Ammon's horn (tissue), 1 donor: ENCODE measurements around the gene GUCY2C.
"Not testable (repeated sequence)": the region's sequence is repeated elsewhere in the genome, so short reads cannot be mapped to it uniquely, and the experiment has no call there.

Source experiments
- DNase-seq: peaks from one replicate; pipeline ENCODE4 v3.0.0-alpha.2; 2016; ENCODE audit warnings: low spot score

Gene GUCY2C

DNA sequence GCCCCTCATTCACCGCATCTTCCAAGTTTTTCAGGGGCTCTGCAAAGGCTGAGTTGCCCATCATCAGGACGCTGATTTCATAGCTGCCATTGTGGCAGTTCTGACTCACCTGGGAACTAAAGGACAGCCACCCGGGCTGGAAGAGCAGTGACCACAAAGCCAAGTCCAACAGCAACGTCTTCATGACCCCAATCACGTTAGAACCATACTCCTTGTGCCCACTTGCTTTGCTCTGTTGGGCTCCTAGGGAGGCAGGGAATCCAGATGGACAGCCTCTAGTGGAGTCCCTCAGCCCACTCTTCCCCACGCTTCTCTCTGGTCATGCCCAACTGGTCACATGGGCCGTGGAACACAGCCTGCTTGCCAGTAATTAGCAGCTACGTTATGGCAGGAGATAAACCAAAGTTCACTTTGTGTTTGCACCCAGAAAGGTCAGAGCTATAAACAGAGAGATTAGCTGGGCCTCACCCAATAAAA is at the start of gene GUCY2C:
Gene GUCY2C (minus strand): TSS at position 335 of the 477 bp plus-strand sequence. CDS start 151 bp downstream, at position 184.
- no peak for DNase-seq

DNA sequence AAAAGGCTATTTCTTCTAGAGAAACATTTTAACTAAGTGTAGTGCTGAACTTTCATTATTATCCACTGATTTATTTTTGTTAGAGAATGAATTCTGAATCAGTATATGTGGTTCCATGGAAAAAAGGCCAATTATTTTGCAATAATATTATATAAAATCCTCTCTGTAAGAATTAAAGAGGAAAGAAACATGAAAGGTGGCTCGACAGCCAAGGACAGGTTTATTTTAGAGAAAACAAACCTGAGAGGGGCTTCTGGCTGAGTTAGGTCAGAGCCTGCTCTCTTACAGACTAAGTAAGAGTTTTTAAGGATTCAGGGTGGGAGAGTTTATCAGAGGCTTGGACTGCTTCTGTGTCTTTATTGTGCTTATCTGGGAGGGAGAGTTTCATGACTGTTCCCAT is 46.7 kb upstream of the GUCY2C start:
- DNase-seq: no peak

DNA sequence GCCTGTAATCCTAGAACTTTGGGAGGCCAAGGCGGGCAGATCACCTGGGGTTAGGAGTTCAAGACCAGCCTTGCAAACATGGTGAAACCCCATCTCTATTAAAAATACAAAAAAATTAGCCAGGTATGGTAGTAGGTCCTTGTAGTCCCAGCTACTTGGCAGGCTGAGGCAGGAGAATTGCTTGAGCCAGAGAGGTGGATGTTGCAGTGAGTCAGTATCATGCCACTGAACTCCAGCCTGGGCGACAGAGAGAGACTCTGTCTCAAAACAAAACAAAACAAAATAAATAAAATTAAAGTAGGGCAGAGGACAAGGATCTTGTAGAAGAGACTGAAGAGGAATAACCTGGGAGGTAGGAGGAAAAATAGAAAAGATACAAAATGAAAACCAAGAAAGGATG is 45.5 kb upstream of the GUCY2C start:
- no peak for DNase-seq

DNA sequence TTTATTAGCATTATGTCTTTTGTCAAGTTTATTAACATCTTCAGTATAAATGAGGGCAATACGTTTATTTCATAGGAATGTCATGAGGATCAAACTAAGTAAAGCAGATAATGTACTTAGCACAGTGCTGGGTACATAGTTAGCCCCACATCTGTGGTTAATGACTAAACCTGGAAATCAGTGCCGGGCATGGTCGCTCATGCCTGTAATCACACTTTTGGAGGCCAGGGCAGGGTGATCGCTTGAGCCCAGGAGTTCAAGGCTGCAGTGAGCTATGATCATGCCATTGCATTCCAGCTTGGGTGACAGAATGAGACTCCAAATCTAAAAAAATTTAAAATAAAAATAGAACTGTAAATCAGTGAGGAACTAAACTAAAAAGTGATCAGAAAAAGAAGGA is 44.8 kb upstream of the GUCY2C start:
- DNase-seq: no peak

DNA sequence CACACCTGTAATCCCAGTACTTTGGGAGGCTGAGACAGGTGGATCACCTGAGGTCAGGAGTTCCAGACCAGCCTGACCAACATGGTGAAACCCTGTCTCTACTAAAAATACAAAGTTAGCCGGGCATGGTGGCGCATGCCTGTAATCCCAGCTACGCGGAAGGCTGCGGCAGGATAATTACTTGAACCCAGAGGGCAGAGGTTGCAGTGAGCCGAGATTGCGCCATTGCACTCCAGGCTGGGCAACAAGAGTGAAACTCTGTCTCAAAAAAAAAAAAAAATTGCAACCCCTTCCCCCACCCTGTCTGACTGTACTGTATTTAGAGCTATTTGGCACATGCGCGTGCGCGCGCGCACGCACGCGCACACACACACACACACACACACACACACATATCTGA is 40.0 kb upstream of the GUCY2C start:
- not testable (repeated sequence) for DNase-seq

DNA sequence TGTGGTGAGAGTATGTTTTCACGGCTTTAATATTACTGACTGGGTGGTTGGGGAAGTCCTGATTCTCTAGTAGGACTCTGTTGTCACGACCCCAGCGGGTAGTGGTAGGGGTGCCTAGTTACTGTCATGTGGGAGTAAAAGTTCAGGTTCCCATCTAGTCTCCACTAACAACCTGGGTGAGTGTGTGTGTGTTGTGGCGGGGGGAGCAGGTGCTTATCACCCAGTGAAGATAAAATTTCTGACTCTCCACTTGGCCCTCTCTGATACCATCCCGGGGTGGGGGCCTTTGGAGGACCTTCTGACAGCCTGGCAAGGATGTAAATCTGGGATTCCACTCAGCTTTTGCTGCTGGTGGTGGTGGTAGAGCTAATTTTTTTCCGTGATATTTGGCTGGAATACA is 35.4 kb upstream of the GUCY2C start:
- no peak for DNase-seq

DNA sequence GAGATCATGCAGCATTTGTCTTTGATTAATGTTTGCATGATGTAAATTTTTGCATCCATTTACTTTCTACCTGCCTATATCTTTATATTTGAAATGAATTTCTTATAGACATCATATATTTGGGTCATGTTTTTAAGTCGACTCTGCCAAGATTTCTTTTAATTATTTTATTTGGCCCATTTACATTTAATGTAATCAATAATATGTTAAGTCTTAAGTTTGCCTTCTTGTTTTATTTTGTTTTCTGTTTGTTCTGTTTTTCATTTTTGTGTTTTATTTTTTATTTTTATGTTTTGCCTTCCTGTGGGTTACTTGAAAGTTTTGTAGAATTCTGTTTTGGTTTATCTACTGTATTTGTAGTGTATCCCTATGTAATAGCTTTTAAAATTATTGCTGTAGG is 33.2 kb upstream of the GUCY2C start:
- DNase-seq: no peak

DNA sequence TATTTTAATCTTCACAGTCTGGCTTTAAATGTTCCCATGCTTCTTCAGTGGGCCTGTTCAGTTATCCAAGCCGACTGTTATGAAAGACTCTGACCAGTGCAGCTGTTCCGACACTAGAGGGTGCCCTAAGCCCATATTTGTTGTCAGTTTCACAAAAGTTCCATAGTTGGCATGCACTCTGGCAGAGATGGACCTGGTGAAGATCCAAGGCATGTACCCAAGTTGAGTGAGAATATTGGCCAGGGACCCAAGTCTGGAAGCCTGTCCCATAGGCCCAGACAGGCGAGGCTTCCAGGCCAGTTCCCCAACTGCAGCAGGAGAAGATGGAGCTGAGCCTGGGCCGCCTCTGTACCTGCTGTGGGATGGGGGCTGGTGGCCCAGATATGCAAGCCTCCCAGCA is 27.4 kb upstream of the GUCY2C start:
- DNase-seq: peak; percentile 43

DNA sequence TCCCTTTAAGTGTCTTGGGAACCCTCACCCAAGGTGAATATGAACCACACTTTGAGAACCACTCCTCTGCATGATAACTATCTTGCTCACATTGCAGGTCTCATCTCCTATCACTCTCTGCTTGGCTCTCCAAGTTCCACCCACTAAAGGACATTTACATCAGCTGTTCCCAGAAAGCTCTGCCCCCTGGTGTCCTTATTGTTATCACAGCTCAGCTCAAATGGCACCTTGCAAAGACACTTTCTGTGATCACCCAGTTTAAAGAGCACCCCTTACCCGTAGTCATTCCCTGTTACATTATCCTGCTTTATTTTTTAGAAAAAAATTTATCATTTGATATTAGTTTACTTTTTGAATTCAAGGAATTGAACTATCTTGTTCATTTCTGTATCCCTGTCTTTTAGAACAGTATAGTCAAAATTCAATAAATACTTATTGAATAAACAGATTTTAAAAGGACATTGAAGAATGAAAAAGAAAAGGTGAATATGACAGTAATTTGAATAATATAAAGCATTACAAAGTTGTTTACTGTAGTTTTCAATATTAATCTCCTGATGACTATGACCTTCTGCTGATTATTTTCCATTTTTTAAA is 20.5 kb upstream of the GUCY2C start:
- DNase-seq: peak; percentile 27

DNA sequence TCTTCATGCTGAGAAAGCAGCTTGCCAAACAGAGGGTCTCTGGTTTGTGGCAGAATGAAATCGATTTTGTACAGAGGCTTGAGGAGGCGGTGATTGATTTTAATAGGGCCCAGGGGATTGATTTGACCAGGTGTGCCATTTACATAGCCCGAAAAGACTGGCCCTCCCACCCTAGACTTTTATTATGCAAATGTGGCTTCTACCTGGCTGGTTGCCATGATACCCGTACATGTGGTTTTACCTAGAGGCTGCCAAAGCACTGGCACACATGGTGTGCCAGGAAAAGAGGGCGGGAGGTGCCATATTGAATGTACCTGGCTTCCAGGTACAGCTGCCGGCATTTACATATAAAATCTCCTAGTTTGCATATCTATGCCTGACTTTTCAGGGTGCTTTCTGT is 18.0 kb upstream of the GUCY2C start:
- no peak for DNase-seq

DNA sequence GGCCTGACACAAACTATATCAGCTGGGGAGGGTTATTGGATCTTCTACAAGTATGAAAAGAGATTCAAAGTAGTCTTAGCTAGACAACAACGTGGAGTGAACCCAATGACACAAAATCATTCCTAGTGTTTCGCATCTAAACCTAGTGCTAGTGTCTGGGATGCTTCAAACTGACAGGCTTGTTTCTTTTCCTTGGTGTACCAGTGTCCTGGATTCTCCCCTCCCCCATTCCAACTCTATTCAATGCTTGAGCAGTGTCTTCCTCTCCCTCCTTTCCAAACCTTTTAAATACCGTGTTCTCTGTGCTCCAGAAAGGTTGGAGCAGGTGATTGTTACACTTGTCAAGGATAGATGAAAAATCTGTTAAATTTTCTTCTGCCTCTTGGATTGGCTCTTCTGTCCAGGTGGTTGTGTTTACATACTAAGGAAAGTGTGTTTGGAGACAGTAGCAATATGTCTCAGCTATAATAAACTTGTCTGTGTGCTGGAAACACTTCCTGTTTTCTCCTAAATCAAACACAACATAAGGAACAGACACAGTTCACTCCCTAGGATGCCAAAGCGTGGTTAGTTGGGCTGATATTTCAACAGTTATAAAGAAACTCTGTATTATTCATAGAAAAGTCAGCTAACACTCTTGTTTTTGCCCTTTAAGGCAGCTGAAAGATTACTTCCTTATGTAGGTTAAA is 14.4 kb upstream of the GUCY2C start:
- no peak for DNase-seq

DNA sequence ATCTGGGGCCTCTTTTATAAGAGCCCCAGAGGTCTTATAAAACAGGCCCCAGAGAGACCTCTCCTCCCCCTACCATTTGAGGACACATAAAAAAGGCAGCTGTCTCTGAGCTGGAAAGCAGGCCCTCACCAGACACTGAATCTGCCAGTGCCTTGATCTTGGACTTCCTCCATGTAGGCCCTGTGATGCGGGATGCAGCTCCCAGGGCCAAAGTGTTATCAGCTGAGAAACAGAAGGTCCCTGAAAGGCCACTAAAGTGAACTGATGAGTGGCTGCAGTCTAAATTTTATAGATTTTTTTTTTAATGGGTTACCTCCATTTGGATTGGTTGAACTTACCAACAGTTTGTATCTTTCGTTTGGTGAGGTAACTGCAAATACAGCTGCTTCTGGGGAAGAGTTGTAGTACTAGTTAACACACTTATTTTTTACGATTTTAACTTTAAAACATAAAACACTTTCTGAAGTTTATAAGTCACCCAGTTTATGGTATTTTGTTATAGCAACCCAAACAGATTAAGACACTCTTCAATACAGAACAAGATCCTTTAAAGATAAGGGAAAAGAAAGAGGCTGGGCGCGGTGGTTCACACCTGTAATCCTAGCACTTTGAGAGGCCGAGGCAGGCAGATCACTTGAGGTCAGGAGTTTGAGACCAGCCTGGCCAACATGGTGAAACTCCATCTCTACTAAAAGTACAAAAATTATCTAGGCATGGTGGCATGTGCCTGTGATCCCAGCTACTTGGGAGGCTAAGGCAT is 5.6 kb upstream of the GUCY2C start:
- no peak for DNase-seq

DNA sequence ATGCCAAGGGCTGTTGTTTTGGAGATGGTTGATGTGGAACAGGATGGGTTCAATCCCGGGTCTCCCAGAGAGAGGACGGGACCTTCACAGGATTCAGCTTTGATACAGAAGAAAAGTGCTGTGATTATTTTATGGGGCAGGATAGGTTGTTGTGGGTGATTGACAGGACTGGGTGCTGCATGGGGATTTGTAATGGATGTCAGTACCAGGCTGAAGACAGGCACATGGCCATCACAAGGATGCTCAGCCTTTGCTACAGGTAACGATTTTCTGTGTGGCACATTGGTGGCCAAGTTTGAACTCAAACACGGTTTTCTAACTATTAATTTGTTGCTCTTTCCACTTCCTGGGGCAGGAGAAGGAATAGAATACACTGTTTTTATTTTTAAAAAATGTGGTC is 4.5 kb upstream of the GUCY2C start:
- no peak for DNase-seq

DNA sequence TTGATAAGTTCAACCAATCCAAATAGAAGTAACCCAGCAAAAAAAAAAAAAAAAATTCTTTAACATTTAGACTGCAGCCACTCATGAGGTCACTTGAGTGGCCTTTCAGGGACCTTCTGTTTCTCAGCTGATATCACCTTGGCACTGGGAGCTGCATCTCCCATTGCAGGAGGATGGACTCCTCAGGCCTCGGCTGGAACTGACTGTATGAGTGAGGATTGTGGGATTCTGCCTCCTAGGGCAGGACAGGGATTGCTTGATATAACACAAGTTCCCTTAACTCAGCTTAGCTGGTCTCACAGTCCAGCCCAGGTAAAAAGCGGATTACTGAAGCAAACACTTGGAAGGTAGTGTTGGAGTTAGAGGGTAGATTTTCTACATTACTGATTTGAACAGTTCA is 3.5 kb upstream of the GUCY2C start:
- DNase-seq: no peak

DNA sequence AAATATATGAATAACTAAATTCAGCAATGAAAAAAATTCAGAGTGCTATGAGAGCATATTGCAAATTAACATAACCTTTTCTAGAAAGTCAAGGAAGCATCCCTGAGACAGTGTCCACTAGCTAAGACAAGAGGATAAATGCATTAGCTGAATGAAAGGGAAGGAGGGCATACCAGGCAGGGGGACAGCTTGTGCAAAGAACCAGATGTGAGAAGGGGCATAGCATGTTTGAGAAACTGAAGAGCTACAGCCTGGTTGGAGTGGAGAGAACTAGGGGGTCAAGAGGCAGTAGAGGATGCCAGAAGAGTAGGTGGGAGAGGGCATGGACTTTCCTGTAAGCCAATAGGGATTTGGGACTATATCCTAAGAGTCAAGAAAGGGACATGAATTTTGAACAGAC is 2.2 kb upstream of the GUCY2C start:
- DNase-seq: no peak

DNA sequence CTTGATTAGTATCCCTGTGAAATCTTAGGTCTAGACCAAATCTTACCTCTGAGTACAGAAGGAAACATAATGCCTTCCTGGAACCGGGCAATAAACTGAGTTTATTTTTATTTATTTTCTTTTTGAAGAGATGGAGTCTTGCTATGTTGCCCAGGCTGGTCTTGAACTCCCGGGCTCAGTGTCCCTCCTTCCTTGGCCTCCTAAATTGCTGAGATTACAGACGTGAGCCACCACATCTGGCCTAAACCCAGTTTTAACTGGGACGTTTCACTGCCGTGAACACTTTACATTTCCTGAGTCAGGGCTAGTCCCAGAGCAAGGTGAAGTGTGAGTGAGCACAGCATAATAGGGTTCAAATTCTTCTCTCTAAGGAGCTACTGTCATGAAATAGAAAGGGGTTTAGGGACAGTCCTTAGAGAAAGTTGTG is 671 bp downstream of the GUCY2C start:
- no peak for DNase-seq

DNA sequence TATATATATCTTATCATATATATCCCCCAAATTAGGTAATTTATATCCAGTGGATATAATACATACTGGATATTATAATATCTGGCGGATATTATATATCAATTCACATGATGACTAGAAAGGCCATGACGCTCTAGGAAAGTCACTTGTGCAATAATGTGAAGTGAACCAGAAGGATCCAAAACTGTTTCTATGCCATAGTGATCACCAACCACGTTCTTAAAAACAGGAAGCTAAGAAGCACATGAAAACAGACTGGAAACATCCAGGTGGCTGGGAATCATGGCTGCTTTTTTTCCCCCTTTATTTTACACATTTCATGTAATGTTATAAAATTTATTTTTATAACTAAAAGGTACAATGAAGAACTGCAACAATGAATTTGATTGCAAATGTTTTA is 1.4 kb downstream of the GUCY2C start:
- no peak for DNase-seq

DNA sequence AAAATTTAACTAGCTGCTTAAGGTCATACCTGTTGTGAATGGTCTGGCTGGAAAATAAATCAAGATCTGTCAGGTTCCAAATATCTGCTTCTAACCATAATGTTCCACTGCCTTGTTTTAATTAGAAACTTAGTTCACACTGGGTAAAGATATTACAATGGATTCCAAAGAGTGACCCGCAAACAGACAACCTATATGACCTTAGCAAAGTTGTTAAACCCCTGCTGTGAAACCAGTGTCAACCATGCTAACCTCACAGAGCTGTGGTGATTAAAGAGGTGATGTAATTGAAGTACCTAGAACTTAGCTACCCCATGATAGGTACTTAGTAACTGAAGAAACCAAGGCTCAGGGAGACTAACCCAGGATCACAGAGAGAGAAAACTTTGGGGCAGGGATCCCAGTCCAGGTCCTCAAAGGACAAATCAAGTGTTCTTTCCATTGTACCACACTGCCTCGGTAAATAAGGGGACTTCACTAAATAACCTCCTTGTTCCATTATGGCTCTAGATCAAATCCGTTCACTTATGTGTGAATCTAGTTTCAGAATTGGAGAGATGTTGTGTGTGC is 2.2 kb downstream of the GUCY2C start:
- DNase-seq: no peak

DNA sequence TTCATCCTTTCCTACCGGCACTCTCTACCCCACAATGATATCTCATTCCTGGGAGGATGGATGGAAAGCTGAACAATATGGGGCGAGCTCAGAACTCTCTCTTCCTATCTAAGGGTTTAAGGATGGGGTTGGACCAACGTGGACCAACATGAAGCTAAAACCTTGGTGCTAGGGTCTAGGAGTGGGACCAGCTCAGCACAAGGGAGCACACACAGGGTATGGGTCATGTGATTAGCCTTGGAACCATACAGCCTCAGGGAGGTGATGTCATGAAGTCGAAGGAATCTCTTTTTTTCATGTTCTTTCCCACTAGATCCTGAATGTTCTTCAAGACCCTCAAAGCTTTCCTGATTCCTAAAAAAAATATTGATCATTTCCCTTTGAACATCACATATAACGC is 3.3 kb downstream of the GUCY2C start:
- no peak for DNase-seq

DNA sequence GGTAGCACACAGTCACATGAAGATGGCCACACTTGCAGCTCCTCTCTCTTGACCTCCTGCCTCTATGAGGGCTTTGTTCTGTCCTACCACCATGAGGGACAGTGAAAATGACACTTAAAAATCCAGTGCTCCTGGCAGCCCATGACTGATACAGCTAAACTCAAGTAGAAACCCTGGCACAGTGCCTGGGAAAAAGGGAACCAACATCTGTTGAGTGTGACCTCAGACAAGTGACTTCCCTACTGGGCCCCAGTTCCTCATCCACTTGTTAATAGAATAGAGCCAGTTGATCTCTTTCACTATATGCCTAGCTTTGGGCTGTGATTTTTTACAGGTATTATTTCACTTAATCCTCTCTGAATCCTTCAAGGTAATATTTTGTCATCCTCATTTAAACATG is 4.8 kb downstream of the GUCY2C start:
- DNase-seq: peak; percentile 71

DNA sequence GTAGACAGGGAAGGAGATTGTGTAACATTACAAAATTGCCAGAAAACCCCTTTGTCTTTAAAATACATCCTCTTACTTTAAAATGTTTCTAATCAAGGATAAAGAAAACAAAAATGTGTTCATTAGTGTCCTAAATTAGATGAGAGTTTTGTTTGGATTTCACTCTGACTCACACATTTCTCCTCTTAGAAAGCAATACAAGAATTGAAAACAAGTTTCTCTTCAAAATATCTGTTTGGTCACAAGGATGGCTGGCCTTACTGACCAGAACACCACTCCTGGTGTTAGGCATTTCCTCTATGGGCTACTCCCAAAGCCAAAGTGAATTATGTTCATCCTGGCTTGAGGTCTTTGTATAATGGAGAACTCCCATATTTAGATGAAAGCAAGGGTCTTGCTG is 6.4 kb downstream of the GUCY2C start:
- no peak for DNase-seq

DNA sequence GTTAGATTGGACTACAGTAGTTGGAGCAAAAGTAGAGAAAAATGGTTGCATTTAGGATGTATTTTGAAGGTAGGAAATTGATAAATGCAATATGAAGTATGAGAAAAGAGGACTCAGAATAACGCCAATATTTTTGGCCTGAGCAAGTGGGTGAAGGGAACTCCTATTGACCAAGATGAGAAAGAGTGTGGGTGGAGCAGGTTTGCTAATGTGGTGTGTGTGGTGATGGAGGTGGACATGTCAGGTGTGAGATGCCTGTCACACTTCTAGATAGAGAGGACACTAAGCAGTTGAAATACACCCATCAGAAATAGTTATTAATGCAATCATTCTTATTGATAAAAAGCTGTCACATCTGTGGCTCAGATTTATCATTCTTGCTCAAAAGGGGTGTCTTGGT is 7.3 kb downstream of the GUCY2C start:
- no peak for DNase-seq

DNA sequence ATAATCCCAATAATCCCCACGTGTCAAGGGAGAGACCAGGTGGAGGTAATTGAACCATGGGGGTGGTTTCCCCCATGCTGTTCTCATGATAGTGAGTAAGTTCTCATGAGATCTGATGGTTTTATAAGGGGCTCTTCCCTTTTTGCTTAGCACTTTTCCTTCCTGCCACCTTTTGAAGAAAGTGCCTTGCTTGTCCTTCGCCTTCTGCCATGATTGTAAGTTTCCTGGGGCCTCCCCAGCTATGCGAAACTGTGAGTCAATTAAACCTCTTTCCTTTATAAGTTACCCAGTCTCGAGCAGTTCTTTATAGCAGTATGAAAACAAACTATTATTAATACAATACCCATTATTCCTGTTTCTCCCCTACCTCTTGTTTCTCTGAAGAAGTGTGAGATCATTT is 14.2 kb downstream of the GUCY2C start:
- DNase-seq: not testable (repeated sequence)
